HG03064 (cell line): ENCODE results near the gene HOXB9.

ENCODE experiments used
- ATAC-seq: cut with Tn5 transposase; IDR thresholded peaks from one replicate; pipeline ENCODE4 v1.9.1; 2021; ENCODE audit warnings: low read depth; ENCODE audit not compliant: unreplicated experiment

HOXB9 gene

DNA sequence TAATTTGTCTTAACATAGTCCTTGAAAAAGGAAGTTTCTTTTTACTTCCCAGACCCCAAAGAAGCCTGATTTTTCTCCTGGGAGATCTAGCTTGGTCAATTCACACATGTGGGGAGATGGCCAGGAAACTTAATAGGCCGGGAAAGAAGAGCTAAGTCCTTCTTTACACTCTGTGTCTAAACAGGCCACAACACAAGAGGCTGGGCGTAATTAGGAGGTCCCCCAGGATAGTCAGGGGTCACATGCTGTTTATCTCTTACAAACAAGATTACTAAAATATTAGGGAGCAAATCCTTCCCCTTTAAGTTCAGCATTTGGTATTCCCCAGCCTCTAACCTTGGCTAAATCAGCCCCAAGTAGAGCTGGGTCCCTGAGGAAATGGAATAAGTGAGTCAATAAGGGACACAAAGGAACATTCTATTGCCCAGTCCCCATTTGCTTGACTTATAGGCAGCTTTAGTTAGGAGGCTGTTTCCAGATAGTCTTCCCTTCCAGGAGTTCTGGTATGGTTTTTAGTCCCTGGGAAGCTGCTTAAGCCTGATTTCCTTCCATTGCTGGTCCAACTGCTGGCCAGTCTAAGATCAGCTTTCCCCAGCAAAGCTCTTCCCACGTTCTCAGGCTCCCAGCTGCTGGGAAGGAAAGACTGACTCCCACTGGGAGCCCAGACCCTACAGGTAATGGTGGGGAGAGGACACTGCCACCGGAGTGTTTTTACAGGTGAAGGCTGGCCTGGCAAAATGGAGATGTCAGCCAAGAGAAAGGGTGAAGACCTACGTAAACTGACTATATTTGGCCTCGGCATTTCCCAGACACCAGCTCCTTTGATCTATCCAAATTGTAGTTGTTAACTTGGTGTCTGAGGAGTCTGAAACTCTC lies 14.1 kb upstream of the HOXB9 start:
- ATAC-seq = no peak

DNA sequence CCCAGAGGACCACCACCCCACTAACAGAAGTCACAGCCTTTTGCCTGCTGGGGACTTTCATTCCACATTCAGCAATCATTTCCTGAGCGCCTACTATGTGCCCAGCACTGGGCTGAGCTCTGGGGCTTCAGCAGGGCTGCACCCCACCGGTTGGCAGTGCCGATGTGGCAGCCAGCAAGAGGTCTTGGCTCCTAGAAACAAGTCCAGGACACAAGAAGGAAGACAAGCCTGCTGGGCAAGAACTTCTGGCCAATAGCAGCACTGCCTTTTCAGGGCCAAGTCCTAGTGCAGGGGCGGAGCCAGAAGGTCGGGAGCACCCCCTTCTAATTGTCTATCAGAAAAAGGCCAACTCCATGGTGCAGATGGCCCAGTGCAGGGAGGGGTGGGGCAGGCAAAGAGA lies 13.0 kb upstream of the HOXB9 start:
- no peak for ATAC-seq

DNA sequence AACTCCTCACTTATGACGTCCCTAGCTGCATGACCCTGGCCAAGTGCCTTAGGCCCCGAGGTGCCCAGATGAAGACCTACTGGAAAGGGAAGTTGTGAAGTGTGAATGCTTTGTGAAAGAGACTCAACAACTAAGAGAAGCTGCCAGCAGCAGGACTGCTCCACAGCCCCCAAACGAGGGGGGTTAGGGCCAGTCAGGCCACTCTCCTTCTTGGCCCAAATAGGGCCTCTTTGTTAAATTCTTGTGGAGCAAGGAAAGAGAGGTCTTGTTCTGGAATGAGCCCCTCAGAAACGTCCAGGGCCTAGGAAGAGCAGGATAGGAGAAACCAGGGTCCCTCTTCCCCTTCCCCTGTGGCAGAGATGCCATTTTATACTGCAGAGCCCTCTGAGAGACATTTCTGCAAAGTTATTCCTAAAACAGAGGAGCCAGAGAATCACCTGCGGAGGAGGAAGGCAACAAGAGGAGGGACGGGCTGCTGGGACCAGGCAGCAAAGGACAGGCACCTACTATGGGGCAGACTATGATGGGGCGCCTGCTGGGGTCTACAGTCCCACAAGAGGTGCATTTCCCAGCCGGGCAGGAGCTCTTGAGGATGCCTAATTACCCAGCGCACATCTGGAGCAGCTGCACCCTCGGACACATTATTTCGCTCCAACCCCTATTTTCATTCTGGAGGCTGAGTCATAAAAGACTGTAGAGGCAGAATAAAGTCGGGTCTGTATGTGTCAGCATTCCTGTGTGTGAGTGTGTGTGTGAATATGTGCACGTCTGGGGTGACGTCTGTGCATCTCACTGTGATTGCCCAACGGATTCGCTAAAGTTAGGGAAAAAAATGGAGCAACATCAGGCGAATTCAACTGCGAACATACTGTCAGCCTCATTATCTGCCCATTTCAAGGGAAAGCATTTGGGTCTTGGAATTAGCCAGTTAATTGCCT lies 11.4 kb upstream of the HOXB9 start:
- no peak for ATAC-seq

DNA sequence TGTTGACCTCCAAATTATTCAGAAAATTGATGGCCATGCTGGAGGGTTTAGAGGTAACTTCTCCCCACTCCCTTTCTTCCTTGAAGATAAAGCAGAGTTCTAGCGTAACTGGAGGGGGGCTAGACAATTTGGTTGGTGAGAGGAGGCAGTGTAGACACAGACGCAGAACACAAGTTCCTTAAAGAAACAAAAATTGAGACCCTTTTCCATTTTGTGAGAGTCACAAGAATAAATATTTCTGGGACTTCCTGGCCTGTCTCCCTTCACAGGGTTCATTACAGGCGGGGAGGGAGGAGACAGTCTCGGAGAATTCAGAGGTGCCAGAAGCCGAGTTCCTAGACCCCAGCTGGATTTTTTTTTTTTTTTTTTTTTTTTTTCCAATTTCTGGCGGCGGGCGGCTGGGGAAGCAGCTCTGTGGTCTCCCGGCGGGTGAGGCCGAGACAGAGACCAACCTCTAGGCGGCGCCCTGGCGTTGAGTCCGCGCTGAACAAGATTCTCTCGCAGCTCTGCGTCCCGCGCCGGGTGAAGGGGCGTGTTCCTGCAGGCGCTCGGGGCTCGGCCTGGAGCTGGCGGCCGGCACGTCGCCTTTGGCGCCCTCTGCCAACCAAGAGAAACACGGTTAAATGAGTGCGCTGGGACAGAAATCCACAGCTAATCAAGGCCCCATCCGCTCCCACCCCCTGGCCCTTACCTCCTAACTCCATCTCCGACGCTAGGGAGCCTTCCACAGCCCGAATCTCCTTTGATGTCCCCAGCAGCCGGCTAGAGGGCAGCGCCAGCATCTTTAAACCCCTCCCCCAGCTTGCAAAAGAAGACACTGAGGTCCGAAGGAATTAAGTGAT lies 10.2 kb upstream of the HOXB9 start:
- no peak for ATAC-seq

DNA sequence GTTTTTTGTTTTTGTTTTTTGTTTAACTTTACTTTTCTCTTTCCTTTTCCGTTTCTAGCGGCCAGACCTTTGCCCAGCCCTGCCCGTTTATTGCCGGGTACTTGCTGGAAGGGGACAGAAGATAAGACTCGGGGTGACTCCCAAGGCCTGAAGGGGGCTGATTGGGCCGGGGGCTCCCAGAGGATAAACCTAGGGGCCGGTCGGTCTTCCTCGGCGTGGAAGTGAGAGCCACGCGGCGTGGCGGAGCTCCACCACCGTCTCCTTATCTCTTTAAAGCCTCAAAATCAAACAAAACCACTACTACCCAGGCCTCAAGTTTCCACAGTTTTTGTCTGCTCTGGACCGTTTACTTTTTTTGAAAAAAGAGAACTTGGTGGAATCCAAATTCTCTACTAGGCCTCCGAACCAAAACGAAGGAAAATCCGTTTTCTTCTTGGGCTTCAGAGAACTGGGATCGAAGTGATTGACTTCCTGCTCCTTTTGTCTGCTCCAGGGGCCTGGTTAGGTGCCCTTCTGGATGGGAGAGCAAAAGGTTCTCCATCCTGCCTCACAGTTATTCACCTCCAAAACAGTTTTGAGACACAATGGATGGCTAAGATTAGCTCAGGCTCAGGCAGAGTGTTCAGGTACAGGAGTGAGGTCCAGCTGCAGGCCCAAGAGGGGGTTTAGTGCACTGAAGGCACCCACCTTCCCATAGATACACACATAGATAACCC lies 8.5 kb upstream of the HOXB9 start:
- no peak for ATAC-seq

DNA sequence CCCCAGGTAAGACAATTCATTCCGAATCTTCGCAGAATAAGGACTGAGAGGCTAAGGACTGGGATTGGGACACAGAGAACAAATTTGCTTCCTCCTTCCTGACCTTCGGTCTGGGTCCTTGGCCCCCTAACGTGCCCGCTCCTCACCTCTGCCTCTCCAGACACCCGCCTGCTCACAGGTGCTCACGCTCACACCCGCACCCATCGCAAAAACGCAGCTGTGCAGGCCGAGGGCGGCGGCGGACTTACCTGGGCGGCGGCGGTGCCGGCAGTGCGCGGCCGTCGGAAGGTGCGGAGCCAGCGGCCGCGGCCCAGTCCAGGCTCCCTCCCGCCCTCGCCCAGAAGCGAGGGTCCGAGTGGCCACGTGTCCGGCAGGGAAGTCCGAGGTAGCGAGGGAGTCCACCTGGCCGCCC lies 7.1 kb upstream of the HOXB9 start:
- no peak for ATAC-seq

DNA sequence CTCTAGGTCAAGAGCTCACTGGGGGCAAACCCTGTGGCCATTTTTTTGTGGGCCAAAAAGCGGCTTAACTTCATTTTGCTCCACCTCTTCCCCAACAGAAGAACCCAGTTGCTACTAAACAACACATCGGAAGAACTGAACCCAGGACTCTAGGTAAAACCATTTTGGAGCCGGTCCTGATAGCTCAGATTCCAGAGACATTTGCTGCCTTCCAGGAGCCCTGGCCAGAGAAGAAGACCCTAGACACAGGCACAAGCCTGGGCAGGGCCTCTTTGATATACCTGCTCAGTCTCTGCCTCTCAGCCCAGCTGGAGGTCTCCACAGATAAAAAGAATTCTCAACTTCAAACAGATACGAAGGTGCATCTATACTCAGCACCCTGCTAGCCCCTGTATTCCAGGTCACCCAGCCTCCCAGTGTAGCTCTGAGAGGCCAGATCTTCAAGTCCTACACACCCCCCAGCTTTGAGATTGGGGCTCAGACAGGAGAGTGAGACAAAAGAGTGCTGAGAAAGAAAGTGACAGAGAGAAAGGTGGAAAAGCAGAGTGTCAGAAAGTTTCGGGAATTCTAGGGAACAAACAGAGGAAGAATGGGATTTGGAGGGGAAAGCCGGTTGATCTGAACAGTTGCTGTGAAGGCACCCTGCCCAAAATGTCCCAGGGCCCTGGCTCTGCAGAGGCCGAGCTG lies 6.6 kb upstream of the HOXB9 start:
- ATAC-seq = no peak

DNA sequence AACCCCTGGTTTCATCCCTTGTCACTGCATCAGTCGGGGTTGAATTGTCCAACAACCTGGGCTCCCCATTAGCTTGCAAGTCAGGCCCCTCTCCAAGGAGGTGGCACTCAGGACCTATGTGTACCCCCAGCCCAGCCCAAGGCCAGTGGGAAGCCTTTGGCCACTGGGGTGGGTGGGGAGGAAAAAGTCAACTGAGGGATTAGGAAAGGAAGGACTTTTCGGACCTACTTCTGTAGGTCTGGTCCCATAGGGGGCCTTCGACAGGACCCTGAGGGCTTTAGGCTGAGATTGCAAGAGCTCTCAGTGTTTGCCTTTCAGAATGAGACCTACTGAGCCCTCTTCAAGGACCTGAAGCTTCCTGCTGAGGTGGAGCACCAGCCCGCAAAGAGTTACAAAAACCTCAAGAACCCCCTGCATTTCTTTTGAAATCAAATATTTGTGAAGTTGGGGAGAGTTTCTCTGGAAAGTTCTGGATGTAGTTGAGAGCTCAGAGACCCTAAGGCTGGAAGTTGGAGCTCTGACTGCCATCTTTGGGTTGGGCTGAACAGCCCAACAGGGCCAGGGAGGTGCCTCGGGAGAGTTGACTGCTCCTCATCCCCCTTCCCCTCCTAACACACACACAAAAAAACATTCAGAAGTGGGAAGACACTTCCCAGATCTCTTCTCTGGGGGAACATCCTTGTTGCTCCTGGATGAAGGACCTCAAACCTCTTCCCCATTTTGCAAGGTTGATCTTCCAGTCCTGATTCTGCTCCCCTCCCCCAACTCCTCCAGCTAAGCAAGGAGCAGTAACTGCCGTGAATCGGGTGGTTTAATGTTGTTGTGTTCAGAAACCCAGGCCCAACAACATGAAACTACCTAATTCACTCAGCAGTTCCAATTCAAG lies 5.8 kb upstream of the HOXB9 start:
- no peak for ATAC-seq

DNA sequence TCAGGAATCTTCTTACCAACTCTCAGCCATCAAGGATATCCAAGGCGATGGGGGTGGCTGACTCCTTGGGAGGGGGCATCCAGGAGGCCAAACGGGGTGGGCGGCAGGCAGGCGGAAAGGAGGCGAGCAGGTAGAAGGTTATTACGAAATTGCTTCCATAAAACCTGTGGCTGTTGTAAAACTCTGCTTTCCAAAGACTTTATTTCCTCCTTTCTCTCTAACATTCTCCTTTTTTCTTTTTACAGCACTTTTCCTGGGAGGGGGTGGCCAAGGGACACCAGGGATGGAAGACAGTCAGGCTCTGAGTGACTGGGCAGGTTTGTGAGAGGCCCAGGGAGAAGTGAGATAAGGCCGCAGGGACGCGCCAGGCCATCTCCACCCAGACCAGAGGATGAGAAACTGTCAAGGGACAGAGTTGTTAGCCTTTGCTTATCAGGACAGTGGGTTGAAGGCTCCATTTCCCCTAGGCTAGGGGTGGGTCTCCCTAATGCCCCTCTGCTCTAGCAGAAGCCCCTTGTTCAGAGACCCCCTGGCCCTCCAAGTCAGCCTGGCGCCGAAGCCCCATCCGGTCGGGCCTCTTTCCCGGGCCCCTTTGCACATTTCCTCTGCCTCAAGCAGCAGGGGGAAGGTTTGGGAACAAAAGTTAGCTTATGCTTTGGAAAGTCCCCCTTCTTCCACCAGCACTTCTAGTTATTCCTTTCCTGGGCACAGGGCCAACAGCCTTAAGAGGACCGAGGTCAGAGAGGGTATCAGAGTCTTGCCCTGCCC lies 5.0 kb upstream of the HOXB9 start:
- ATAC-seq = no peak

DNA sequence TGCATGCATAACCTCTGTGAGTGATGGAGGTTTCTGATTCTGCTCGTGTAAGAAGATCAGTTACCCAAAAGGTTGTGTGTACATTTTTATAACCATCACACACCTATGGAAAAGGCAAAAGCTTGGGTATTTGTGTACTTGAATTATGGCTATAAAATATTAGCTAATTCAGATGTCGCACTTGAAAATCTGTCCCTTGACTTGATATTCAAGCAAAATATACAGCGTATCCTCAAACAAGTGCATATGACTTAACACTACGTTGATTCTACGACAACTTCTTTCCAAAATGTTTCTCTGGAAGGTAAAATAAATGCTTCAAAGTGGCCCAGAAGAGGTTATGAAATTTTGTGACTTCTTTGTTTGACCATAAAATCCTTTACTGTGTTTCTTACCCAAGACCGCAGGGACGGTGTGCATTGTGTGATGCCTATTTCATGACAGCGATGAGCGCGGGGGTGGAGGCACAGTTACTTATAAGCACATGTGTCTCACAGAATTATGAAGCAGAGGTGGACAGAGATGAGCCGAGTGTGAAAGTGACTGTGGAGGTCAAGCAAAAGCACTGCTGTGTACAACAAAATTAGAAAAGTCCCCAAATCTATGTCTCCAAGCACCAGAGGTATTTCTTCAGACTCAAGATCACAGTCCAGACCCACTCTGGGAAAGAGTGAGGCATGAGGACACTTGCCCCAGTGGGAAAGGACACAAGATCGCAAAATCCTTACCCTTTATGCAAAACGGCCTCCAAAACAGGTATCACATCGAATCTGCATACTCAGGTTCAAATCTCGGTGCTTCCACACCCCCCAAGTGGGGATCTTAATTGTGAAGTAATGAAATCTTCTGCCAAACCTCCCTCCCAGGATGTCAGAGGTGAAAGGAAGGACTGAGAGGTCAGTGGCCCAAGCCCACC lies 4.1 kb upstream of the HOXB9 start:
- no peak for ATAC-seq

DNA sequence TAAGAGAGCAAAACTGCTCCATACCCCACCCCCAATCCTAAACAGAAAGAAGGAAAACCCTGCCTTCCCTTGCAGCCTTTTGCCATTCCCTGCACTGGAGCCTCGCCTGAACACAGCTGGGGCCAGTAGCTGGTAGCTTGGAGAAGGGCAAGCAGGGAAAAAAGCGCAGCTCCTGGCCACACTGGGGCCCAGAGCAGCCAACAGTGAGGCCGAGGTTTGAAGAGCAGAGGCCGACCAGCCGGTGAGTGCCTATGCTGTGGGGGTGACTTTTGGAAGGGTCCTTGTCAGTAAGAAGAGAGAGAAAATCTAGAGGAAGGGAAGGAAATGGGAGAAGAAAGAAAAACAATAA lies 3.2 kb upstream of the HOXB9 start:
- no peak for ATAC-seq

DNA sequence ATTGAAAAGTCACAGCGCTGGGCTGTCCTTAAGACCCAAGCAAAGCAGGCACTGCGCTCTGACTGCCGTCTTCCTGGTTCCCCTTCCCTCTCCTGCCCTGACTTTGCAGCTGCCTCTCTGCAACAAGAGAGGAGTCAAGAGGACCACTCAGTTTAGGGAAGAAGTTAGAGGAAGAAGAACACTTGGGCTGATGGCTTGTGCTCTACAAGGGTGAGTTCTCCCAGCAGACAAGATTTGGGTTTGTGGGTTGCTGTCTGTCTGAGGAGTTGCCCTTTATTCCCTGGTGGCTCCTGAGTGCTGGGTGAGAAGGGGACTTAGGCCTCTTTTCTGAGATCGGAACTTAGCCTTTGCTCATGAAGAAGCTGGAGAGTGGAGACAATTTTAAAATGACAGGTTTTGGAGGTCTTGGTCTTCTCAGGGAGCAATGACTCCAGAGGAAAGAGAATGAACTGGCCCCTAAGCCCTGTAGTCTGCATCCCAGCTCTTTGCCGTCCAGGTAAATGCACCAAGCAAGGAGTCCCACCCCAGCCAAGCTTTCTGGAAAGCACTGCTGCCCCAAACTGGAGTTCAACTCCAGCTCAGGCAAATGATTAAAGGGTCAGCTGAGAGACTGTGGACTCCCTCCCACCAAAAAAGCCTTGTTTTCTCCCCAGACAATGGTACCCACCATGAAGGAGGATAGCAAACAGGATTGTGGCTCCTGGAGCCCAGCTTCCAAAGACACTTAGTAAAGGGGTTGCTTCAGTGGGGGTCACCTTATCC lies 2.7 kb upstream of the HOXB9 start:
- ATAC-seq = no peak

DNA sequence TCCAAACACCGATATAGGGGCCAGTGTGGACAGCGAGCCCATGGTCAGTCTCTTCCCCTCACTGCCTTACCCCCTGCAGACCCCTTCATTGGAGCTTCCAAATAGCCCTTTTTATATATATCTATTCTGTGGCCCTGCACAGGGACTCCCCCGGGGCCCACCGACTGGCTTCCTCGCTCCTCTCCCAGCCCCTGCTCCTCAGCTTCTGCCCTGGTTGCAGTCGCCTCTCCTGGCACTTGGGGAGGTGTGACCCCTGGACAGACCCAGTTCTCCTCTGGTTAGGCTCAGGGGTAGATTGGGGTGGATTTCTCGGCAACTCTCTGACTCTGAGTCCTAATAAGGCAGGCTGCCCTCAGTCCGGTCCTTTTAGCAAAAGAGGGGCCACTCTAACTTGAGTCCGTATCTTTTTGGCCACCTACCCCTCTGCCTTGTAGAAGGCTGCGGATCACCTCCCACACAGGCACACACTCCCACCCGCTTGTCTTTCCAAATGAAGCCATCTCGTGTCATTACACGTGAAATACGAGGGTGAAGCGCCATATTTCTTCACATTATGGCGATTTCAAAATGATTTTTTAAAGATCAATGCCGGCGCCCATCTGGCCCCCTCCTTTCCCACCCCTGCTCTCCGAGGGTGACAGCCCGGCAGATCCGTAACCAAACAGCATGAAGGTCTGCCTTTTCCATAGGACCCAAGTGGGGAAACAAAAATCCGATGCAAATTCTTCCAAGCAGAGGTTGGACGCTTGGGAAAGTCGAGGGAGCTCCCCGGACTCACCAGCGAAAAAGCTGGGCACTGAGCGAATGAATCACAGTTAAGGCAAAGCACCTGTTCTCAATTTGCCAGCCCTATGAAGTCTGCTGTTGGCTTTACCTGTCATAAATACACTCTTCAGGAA lies 1.7 kb upstream of the HOXB9 start:
- no peak for ATAC-seq

DNA sequence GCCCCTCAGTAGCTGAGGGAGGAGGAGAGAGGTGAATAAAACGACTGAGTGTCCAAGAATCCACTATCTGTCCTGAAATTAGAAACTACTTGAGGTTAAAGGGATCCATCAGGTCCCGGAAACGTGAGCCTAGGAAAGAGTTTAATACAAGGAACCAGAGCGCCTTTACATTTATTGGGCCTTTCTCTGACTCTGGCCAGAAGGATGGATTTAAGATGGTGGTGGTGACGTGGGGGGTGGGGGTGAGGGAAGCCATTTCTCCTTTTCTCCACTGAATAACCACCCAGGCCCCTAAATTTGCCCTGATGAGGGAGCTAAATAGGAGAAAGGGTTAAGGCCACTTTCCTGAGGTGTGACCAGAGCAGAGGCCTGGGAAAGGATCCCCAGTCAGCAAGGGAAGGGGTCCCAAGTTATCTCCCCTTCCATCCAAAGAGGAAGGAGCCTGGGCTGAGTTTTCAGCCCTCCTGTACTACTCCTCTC lies 1.0 kb upstream of the HOXB9 start:
- no peak for ATAC-seq
